Lower lobe of right lung (tissue), 2 donors: Measurements from ENCODE around the gene EBPL. TPM values are rescaled to one million over a fixed set of nuclear protein-coding genes. Genes with fewer than 3 reads are reported as not detected.

Experiments used
- ATAC-seq, 2 donors: fragments of 200-7000 bp; cut with Tn5 transposase; one replicate each; pipeline ENCODE4 v1.9.1; 2020 to 2022; ENCODE audit warnings: mild to moderate bottlenecking in 2 of 2, moderate library complexity in 2 of 2
- DNase-seq: peaks from one replicate; pipeline ENCODE4 v3.0.0-alpha.2; 2020
- H3K27ac ChIP-seq: fragments of 200-600 bp; one replicate; pipeline ENCODE4 v1.8.0; 2022
- H3K27me3 ChIP-seq: fragments of 200-600 bp; one replicate; pipeline ENCODE4 v1.8.0; 2022; ENCODE audit warnings: low read depth
- H3K36me3 ChIP-seq: fragments of 200-600 bp; one replicate; pipeline ENCODE4 v1.8.0; 2022; ENCODE audit warnings: mild to moderate bottlenecking
- H3K4me1 ChIP-seq: fragments of 200-600 bp; one replicate; pipeline ENCODE4 v1.8.0; 2022
- H3K4me3 ChIP-seq: fragments of 200-600 bp; one replicate; pipeline ENCODE4 v1.8.0; 2022; ENCODE audit warnings: mild to moderate bottlenecking
- H3K9me3 ChIP-seq: fragments of 200-600 bp; one replicate; pipeline ENCODE4 v1.8.0; 2022
- intact Hi-C: fragments of 100-400 bp; cut with DNase I; formaldehyde crosslinking; loops from one replicate; pipeline ENCODE4 v1.11.0; 2022
- total RNA-seq: library from RNA; stranded (reverse); fragmentation: NEBNext Ultra II Directional; extraction: Animal tissue kit (Norgen Biotek cat#: 25700); gene quantifications from one replicate; pipeline ENCODE4 v1.2.1, GENCODE V29; 2021
- TF ChIP-seq, protein P1 (sequence below): fragments of 200-600 bp; IDR thresholded peaks from one replicate; pipeline ENCODE4 v1.8.0; 2022; ENCODE audit warnings: antibody characterized with exemption, mild to moderate bottlenecking
- donor health status: DM: no; HTN: yes; CAD: no; lungs with severe emphysema.

EBPL gene
- total RNA-seq, 1 donor from 2014 or later: 48.4 TPM

- Histone ChIP-seq H3K36me3 (no peaks in the 10 kb centered on the region), H3K27ac (peak overlapping the region; percentile 14), H3K4me1 (peaks cover 6% of the 10 kb centered on the region), H3K4me3 (no peak overlapping the region), H3K27me3 (no peaks in the 10 kb centered on the region), H3K9me3 (no peaks in the 10 kb centered on the region)
- ATAC-seq: no peak
- no peak for DNase-seq
- TF ChIP-seq, protein P1, sequence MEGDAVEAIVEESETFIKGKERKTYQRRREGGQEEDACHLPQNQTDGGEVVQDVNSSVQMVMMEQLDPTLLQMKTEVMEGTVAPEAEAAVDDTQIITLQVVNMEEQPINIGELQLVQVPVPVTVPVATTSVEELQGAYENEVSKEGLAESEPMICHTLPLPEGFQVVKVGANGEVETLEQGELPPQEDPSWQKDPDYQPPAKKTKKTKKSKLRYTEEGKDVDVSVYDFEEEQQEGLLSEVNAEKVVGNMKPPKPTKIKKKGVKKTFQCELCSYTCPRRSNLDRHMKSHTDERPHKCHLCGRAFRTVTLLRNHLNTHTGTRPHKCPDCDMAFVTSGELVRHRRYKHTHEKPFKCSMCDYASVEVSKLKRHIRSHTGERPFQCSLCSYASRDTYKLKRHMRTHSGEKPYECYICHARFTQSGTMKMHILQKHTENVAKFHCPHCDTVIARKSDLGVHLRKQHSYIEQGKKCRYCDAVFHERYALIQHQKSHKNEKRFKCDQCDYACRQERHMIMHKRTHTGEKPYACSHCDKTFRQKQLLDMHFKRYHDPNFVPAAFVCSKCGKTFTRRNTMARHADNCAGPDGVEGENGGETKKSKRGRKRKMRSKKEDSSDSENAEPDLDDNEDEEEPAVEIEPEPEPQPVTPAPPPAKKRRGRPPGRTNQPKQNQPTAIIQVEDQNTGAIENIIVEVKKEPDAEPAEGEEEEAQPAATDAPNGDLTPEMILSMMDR: no peak
- intact Hi-C loops: no loop called here
Measured at GRCh38 chr13:49653478-49653877, 37.8 kb downstream of the EBPL start.

- Histone ChIP-seq H3K4me1 (peaks cover 6% of the 10 kb centered on the region), H3K9me3 (no peaks in the 10 kb centered on the region), H3K27me3 (no peaks in the 10 kb centered on the region), H3K27ac (no peak overlapping the region), H3K36me3 (no peaks in the 10 kb centered on the region), H3K4me3 (no peak overlapping the region)
- DNase-seq: no peak
- intact Hi-C loops: no loop called here
- peak; percentile 44 to 62 for ATAC-seq
- TF ChIP-seq, protein P1: peak; percentile 42
Measured at GRCh38 chr13:49652355-49653305, 38.7 kb downstream of the EBPL start.

GRCh38 chr13:49651570-49652354 lies 39.5 kb downstream of the EBPL start:
- H3K9me3 ChIP-seq: no peaks in the 10 kb centered on the region
- intact Hi-C loops: no loop called here
- no peaks in the 10 kb centered on the region for H3K36me3 ChIP-seq
- H3K27me3 ChIP-seq: no peaks in the 10 kb centered on the region
- no peak for DNase-seq
- ATAC-seq: no peak
- H3K4me1 ChIP-seq: peaks cover 6% of the 10 kb centered on the region
- no peak overlapping the region for H3K4me3 ChIP-seq
- H3K27ac ChIP-seq: no peak overlapping the region
- TF ChIP-seq, protein P1: no peak

DNA sequence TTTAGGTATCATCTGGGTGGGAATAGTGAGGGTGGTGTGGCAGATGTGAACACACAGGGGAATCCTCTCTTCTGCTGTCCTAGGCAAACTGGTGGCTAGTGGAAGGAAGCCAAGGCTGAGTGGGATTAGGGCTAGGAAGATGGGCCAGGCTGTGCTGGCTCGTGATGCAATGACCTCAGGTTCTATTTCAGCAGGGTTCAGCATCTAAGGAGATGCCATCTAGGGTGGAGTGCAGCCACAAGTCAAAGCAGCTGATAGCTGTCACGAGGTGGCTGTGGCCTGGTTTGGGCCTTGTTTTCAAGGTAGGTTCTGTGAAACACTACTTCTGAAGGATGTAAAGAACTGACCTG lies 41.3 kb downstream of the EBPL start:
- TF ChIP-seq, protein P1: no peak
- H3K36me3 ChIP-seq: no peaks in the 10 kb centered on the region
- DNase-seq (no peak), ATAC-seq (no peak)
- intact Hi-C loops: no loop called here
- no peaks in the 10 kb centered on the region for H3K27me3 ChIP-seq
- H3K4me3 ChIP-seq: no peak overlapping the region
- H3K27ac ChIP-seq: no peak overlapping the region
- no peaks in the 10 kb centered on the region for H3K9me3 ChIP-seq
- H3K4me1 ChIP-seq: peaks cover 6% of the 10 kb centered on the region

DNA sequence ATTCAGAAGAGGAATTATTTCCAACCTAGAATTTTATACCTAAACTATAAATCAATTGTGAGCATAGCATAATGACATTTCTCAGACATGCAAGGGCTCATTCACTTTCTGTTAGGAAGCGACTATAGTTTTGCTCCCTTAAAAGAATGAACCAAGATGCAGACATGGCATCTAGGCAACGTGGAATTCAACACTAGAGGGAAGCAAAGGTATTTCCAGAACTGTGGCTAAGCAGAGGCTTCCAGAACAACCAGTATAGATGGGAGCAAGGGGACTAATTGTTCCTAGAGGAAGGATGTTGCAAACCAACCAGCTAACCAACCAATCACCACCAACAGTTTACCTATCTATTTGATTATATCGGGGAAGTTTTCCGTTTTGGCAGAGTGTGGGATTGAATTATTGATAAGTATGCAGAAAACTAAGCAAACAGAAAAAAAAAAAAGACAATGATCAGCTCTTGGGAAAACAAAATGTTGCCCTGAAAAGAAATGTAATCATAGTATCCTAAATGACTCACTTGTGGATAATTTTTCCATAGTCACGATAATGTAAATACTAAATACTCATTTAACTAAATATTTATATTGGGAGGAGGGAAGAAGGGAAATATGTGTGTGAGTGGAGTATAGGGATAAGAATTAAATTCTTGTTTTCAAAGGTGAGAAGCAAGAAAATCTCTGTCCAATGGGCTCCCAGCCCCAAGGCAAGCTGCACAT lies 41.9 kb downstream of the EBPL start:
- H3K36me3 ChIP-seq: no peaks in the 10 kb centered on the region
- TF ChIP-seq, protein P1: peak; percentile 21
- no peaks in the 10 kb centered on the region for H3K27me3 ChIP-seq
- no peak overlapping the region for H3K27ac ChIP-seq
- ATAC-seq (peak in 1 of 2 donors; percentile 52), DNase-seq (no peak)
- peaks cover 6% of the 10 kb centered on the region for H3K4me1 ChIP-seq
- H3K4me3 ChIP-seq: no peak overlapping the region
- intact Hi-C loops: no loop called here
- H3K9me3 ChIP-seq: no peaks in the 10 kb centered on the region
